SKM-1 (cell line): Measurements from ENCODE around the gene SNAP25.

Source experiments
- DNase-seq: peaks from one replicate; lab custom pipeline; 2025; ENCODE audit not compliant: unreplicated experiment; lab: John Stamatoyannopoulos, UW

The SNAP25 gene

DNA sequence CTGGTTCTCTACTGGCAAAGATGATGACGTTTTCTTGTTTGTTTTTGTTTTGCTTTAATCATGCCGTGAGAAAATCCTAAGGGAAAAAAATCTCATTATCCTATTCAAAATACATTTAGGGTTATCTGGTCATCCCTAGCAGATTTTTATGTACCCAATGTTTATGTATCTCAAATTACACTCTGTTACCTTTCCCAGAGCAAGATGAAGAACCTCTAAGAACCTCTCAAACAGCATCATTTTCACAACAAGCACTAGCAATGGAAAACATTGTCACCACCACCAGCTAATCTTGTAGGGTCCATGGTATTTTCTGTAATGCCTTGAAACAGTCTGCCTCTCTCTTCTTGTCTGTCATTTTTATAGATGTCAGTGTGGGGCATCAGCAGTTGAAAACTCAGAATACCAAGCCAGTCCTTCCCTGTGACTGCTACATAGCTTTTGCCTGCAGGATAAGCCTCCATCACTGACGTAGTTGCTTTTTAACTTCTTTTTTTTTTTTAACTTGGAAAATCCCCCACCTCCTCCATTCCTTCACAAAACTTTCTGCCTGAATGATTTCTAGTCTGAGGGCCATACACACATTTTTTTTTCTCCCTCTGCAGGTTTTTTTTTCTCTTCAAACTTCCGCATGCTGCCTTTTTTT lies 2.4 kb upstream of the SNAP25 start:
- DNase-seq = no peak

DNA sequence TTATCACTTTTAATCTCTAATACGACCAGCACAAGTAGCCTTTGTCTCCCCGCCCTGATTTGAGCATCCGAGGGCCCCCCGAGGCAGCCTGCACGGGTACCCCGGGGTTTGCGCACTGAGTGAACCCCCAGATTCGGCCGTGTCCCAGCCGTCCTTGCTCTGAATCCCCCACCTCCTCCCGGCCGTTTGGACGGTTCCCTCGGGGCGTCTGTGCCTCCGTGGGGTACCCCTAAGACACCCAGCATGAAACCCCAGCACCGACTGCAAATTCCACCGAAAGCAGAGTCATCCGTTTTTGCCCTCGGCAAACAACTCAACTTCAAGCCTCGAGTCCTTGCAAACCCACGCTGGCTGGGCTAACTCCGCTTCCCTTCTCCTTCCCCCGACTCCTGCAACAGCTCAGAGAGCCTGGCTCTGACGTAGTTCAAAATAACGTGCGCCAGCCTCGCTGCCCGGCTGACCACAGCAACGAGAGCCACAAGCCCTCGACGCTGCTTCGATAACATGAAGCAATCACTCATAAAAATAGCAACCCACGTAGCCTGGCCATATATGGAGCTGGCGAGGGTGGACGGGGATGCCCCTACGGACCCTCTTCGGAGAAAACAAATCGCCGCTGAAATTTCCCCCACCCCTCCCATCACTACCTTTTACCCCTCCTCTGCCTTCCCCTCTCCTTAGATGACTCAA lies 764 bp upstream of the SNAP25 start:
- no peak for DNase-seq

DNA sequence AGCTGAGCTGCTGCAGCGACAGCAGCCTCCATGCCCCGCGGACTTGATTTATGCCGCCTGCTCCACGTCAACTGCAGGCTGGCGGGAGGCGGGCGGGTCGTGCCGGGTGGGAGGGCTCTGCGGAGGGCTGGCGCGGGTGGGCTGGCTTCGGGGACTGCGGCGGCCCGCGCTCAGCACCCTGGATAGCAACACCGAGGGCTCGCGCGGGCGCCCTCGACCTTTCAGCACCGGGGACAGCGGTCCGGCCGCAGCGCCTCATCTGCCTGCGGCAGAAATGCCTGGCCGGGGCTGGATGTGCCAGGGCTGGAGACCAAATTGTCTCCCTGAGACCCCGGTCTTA lies 792 bp downstream of the SNAP25 start:
- no peak for DNase-seq

DNA sequence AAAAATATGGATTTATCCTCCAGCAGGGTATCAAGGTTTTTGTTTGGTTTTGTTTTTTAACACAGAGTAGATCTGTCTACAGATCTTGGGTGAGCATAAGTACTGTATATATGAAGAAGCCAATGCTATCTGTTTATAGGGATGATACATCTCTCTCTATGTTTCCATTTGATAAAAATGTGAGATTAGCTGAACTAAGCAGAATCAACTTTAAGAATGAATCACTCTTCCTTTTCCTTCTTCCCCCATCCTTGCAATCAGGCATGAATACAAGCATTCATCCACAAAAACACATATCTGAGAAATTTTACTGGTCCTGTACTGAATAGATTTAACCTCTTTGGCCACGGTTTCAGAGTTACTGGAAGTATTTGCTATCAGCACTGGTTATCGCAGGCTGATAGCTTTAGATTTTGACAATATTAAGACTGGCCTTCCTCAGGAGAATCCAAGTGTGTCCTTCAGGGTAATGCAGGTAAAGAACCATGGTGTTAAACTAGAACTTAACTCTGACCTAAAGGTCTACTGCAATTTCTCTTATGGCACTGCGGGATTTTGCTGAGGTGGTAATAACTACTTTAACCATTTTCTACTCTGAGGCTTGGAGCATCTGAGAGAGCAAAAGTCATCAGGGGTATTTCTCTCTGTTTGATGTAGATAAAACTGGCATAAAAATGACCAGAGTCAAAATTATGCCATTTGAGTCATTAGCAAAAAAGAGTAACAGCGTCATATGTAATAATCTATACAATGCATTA lies 1.5 kb downstream of the SNAP25 start:
- no peak for DNase-seq

DNA sequence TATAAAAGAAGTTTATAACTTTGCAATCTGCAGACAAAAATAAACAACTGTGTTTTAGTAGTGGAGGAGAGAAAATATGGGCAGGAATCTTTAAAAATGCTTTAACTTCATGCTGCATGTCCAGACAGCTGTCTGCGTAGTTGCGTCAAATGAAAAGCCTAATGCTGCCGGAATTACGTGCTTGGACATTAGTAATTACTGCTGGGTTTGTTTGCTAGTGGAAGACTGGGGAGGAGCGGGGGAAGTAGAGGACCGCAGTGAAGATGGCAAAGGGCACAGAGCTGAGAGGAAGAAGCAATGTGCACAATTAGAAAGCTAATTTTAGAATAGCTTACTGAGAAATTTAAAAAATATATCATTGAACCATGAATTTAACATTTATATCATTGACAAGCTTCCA lies 2.4 kb downstream of the SNAP25 start:
- DNase-seq = no peak

DNA sequence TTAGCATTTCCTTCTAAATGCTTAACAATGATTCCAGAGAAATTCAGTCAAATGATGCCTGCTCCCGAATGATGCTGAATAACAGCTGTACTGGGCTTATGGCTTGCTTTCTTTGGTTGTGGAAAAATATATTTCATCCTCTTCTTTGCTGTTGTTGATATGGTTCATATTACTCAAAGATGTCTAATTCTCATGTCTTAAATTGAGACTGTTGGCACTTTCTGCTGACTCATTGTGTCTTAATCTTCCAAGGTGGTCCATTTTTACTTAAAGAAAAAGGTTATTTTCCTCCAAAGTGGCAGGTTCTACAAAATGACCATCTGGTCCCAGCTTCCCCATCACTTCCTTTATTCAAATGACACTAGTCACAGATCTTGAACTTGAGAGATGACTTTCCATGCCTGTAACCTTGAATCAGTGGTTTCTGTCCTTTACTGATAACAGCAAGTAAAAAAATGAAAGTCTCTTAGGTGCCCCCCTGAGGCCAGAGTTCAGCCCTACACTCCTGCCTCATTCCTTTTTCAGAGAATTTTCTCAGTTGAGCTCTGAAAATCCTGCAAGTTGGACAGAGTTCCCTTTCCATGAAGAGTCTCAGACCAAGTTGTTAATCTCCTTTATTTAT lies 6.9 kb downstream of the SNAP25 start:
- no peak for DNase-seq

DNA sequence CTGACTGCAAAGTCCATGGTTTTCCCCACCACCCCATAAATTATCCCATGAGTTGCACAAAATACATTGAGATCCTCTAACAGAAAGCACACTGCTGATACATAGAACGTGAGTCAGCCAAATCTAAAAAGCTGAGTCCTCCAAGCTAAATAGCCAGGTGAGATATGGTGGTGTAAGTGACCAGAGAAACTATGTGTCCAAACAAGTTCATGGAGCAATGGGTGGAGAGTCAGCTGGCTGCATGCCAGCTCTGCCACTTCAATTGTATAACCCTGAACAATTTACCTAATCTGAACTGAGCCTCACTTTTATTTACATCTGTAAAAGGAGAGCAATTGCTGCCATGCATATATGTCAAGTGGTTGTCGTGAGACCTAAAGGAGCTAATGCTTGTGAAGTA lies 9.7 kb downstream of the SNAP25 start:
- no peak for DNase-seq

DNA sequence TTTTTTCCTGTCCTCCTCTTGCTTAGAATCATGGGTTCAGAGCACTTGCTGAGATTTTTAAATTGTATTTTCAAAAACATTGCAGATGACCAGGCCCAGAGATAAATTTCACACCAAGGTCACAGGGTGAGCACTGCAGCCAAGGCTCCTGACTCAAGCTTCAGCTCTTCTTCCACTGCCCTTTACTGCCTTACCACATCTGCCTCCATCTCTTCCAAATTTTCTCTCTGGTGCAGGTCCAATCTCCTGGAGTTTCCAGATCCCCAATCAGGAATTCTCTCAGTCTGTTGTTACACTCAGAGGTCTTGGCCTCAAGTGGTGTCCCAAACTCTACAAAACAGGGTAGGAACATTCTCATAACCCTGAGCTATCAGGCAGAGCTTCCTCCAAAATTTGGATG lies 12.7 kb downstream of the SNAP25 start:
- DNase-seq = no peak

DNA sequence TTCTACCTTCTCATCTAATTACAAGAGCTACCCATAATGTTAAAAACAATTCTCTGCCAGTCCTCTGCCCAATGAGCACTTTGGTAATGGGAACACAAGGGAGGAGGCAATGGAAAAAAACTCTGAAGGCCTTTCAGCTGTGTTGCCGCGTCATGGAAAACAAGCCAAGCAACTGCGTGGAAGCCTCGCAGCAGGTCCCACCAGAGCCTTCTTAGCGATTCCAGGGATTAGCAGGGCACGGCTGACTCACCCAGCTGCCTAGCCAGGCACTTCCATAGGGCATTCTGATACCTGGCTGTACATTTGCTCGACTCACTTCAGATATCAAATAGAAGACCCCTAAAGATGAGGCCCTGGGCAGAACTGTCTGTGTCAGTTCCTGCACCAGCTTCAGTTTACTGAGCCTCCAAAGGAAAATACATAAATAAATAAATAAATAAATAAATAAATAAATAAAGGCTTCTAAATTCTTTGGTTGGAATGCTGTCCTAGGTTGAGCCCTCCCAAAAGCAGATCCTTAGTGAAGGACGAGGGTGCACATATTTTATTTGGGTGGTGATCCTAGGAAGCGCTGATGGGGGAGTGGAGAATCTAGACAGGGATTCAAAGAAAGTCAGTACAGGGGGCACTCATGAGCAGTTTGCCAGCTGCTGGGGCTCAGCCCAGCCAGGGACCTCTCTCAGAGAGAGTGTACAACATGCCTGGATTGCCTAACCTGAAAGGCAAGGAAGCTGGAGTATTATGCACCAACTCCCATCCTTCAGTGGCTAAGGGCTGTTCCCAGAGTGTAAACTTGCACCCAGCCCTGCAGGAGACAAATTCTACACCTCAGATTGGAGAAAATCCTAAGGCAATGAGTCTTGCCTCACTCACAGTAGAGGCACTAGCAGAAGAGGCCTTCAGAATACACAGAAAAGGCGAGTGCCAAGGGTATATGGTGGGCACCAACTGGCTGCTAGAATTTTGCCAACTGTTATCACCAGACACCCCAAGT lies 18.2 kb downstream of the SNAP25 start:
- no peak for DNase-seq

DNA sequence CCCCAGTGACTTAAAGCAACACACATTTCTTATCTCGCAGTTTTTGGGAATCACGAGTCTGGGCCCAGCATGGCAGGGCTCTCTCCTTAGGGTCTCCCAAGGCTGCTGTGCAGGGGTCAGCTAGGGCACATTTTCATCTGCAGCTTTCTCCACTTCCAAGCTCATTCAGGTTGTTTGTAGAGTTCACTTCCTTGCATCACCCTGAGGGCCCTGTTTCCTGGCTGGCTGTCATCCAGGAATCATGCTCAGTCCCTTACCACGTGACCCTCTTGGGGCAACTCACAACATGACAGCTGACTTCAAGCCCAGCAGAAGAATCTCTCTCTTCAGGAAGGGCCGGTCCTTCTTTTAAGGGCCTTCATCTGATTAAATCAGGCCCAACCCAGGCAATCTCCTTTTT lies 21.3 kb downstream of the SNAP25 start:
- DNase-seq = no peak

DNA sequence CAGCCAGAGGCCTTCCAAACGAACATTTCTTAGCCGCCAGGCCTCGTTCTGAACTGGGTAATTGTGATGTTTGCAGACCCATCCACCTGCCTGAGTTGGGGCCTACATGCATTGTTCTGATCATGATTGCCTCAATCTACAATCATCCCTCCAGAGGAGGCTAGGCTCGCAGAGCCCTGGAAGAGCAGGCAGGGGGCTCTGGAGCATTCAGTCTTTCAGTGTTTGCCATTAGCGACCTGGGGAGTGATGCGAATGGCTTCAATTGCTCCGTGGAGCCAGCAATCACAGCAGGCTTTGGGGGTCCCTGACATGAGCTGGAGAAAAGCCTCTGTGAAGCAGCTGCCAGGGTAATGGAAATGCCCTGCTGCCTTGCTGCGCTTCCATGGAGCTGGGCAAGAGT lies 22.0 kb downstream of the SNAP25 start:
- DNase-seq = no peak

DNA sequence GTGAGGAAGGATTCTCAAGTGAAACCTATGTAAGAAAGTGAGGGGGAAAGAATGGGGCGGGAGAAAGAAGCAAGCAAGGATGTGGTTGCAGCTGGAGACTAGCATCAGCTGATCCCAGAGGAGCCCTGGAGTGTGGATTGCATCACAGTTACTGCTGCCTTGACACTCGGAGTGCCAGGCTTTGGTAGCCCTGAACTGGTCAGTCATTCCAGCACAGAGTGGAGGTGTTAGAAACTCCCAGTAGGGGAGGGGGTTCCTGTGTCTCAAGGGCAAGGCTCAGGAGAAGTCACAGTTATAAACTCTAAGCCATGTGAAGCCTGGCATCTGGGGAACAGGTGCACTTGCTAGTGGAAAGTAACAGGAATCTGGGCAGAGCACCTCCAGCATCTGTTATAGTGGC lies 23.5 kb downstream of the SNAP25 start:
- DNase-seq = no peak

DNA sequence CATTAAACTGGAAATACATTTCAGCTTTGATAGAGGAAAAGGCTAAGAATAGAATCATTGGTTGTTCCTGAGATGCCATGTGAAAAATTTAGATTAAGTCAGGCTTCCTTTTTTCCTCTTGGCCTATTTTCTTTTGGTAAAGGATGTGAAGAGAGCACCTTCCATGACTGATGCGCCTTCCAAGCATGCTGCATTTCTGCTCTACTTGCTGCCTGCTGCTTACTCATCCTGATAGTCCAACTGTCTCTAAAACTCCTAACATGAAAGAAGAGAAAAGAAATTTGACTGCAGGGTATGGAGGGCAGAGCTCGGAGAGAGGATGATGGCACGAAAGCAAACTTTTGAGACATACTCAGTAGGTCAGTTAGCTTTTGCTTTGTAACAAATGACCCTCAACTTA lies 28.8 kb downstream of the SNAP25 start:
- no peak for DNase-seq

DNA sequence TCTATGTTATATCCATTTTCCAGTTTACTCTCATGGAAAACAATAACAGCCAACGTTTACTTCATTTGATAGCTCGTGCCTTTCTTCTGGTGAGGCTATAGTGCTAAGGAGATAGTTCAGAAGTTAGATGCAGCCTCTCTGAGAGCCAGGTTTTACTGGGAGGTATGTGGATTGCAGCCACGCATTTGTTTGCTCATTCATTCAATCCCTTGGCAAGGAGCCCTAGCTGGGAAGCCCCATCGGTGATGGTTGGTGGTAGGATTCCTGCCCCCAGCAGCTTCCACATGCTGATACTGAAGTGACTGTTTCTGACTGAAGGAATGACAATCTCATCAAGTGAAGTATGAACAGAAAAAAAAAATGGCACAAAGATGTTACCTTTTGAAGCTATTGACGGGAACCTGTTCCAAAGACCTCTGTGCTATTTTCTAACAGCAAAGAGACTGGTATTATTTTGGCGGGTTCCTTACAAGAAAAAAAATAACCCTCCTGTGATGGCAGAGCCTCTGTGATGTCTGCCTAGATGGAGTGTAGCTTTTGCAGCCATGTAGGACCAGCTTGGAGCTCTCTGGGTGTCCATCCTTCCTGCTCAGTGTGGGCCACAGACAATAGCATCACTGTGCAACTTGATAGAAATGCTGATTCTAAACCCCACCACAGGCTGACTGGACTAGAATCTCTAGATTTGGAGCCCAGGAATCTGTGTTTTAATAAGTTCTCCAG lies 30.6 kb downstream of the SNAP25 start:
- DNase-seq = no peak

DNA sequence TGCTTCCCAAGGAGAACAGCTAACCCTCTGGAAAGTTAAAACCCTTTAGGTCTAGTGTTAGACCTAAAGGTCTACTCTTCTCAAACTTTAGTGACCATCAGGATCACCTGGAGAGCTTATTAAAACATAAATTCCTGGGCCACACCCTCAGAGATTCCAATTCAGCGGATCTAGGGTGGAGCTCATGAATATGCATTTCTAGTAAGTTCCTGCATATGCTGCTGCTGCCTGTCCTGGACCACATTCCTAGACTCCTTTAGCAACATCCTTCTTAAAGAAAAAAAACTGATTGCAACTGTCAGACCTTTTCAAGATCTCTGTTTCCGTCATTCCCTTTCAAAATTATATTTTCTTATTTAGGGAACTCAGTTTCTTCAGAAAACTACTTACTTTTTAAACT lies 31.2 kb downstream of the SNAP25 start:
- no peak for DNase-seq

DNA sequence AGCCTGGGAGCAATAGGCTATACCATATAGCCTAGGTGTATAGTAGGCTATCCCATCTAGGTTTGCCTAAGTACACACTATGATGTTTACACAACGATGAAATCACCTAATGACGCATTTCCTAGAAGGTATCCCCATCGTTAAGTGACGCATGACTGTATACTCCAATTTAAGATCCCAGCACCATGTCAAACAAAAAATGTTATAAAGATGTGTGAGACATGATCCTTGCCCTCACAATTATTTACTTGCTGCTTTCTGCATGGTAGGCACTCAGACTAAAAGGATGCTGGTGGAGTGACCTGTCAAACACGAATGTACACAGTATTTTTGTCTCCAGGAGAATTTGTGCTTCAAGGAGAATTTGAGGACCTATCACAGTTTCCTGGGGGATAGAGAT lies 32.3 kb downstream of the SNAP25 start:
- DNase-seq = no peak

DNA sequence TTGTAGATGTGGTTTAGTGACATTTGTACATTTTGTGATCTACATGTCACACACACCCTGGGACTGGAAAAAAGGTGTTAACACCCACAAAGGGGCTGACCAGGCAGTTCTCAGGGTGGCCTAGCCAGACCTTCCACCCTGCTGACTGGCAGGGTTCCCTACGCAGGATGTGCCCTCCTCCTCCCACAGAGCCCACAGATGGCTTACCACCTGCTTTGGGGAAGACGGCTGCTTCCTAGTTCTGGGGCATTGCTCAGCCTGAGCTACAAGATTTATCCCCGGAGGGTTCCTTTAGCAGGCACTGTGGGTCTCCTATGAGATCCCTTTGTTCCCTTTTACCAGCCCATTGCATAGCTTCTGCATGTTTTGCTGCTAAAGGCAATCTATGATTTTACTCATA lies 35.1 kb downstream of the SNAP25 start:
- DNase-seq = no peak

DNA sequence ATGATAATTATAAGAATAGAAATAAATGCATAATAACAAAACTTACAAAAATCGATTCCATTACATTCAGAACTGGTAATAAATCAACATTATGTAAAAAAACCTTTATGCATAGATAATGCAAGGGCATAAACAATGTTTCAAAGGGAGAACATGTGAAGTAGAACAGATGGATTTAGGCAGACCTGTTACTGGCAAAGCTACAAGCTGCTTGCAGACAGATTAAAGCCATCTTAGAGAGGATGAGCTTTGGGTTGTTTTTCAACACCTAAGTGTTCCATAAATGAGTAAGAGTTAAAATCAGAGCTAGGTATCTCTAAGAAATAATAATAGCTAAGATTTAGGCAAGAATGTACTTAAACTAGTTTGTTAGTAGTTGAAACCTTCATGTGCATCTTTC lies 37.2 kb downstream of the SNAP25 start:
- DNase-seq = no peak

DNA sequence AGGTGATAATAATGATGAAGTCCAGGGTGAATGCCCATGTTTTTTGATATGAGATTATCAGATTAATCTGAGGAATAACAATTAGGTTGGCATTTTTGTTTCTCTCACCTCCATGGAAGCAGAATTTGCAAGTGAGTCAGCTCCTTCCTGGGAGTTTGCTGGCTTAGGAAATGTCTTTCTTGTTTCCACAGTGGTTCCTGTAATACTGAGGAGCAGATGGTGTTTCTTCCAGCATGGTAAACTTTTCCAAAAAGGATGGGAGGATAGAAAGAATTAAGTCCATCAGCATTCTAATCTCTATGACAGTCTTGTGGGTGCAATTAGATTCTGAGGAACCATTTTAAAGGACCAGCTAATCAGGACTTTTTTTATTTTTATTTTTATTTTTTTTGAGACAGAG lies 40.5 kb downstream of the SNAP25 start:
- no peak for DNase-seq

DNA sequence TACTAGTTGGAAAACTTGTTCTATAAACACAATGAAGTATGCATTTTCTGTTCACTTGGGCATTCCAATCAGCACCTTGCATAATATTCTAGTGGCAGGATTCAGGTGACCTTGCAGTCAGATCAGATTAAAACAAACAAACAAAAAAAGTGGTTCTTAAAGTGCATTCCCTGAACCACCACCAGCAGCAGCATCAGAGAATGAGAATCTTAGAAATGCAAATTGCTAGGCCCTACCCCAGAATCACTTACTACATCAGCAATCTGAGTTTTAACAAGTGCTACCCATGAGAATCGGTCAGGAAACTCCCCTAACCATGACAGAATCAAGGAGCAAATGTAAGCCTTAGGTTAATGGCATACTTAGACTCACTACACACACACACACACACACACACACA lies 41.7 kb downstream of the SNAP25 start:
- DNase-seq = no peak
